AG10803 (cell line): Measurements from ENCODE around the gene PTPDC1.

Experiments
- DNase-seq: peaks from one replicate; pipeline ENCODE4 v3.0.0; 2010; ENCODE audit warnings: low read depth
- H3K4me3 ChIP-seq: 2 replicates; pipeline ENCODE4 v1.5.1; 2011; ENCODE audit warnings: mild to moderate bottlenecking, low read length, control low read depth
- CTCF ChIP-seq: conservative IDR thresholded peaks from 2 replicates; pipeline ENCODE4 v1.5.1; 2011; ENCODE audit warnings: mild to moderate bottlenecking, low read length, control low read depth, inconsistent platforms

The PTPDC1 gene

GRCh38 chr9:94127806-94128205, 43.5 kb downstream of the PTPDC1 start:
- no peak for DNase-seq
- no peak for TF ChIP-seq CTCF
- no peak overlapping the region for H3K4me3 ChIP-seq

- no peak overlapping the region for H3K4me3 ChIP-seq
- TF ChIP-seq CTCF = no peak
- no peak for DNase-seq
Observed at GRCh38 chr9:94128580-94128979, 44.3 kb downstream of the PTPDC1 start.

- TF ChIP-seq CTCF = no peak
- no peak for DNase-seq
- no peak overlapping the region for H3K4me3 ChIP-seq
Observed at GRCh38 chr9:94134629-94135028, 50.4 kb downstream of the PTPDC1 start.

GRCh38 chr9:94135222-94135621, 51.0 kb downstream of the PTPDC1 start:
- DNase-seq = peak; percentile 92
- no peak for TF ChIP-seq CTCF
- H3K4me3 ChIP-seq = no peak overlapping the region

- TF ChIP-seq CTCF = no peak
- DNase-seq = peak; percentile 99
- H3K4me3 ChIP-seq = peak overlapping the region; percentile 16; the same call in 1 of the 2 replicates
Observed at GRCh38 chr9:94139672-94140417, 55.6 kb downstream of the PTPDC1 start.

- TF ChIP-seq CTCF = no peak
- peak overlapping the region; percentile 16; the same call in 1 of the 2 replicates for H3K4me3 ChIP-seq
- DNase-seq = no peak
Observed at GRCh38 chr9:94140418-94140780, 56.1 kb downstream of the PTPDC1 start.
